ENCODE results near the gene MARCKSL1.

- no peak for TF ChIP-seq CTCF (IDR thresholded peaks at IDR 0.05; ENCODE audit: poor library complexity, severe bottlenecking)
- TF ChIP-seq POLR2AphosphoS5 (IDR thresholded peaks at IDR 0.05): peak; percentile 98
- TF ChIP-seq RAD21 (conservative IDR thresholded peaks at IDR 0.05): no peak
- TF ChIP-seq EZH2 (IDR thresholded peaks at IDR 0.05; ENCODE audit: borderline replicate concordance, insufficient read depth, low read length, poor library complexity, severe bottlenecking): no peak
- TF ChIP-seq REST (IDR thresholded peaks at IDR 0.05; ENCODE audit: borderline replicate concordance): peak; percentile 95
- no peak for TF ChIP-seq EP300 (conservative IDR thresholded peaks at IDR 0.05; ENCODE audit: poor library complexity, severe bottlenecking)
- peak; percentile 98 for TF ChIP-seq TAF1 (IDR thresholded peaks at IDR 0.05; ENCODE audit: low read depth)
Measured at GRCh38 chr1:32335790-32336590, at the start of gene MARCKSL1.
